ENCODE measurements around the gene SSTR3. TPM values are rescaled to one million over a fixed set of nuclear protein-coding genes. Genes with fewer than 3 reads are reported as not detected.
A peak's percentile ranks its signal among the peaks of the same experiment; 100 is the strongest.

Gene SSTR3
- total RNA-seq, 1 donor from 2014 or later: not detected

- TF ChIP-seq CTCF (IDR thresholded peaks at IDR 0.05): no peak
- H3K27me3 ChIP-seq: no peaks in the 10 kb centered on the region
- H3K36me3 ChIP-seq: no peaks in the 10 kb centered on the region
- no peak for DNase-seq (ENCODE audit: extremely low spot score in 2 of 2)
- H3K4me1 ChIP-seq: peaks cover 14% of the 10 kb centered on the region
- no peaks in the 10 kb centered on the region for H3K9me3 ChIP-seq
- peak overlapping the region; percentile 64 for H3K27ac ChIP-seq
- intact Hi-C loops (cut with DNase I): no loop called here
- no peak overlapping the region for H3K4me3 ChIP-seq
Measured at GRCh38 chr22:37169947-37170688, 42.2 kb downstream of the SSTR3 start.

GRCh38 chr22:37169406-37169805, 42.9 kb downstream of the SSTR3 start:
- H3K9me3 ChIP-seq: no peaks in the 10 kb centered on the region
- H3K4me1 ChIP-seq: peaks cover 14% of the 10 kb centered on the region
- H3K4me3 ChIP-seq: no peak overlapping the region
- intact Hi-C loops (cut with DNase I): no loop called here
- no peaks in the 10 kb centered on the region for H3K27me3 ChIP-seq
- no peaks in the 10 kb centered on the region for H3K36me3 ChIP-seq
- no peak overlapping the region for H3K27ac ChIP-seq
- TF ChIP-seq POLR2AphosphoS5 (IDR thresholded peaks at IDR 0.05; ENCODE audit: insufficient read depth in 1 of 2, low read depth in 1 of 2): no peak
- TF ChIP-seq CTCF (IDR thresholded peaks at IDR 0.05): no peak
- no peak for TF ChIP-seq POLR2A (IDR thresholded peaks at IDR 0.05)
- DNase-seq (ENCODE audit: extremely low spot score in 2 of 2): no peak

- H3K27me3 ChIP-seq: no peaks in the 10 kb centered on the region
- intact Hi-C loops (cut with DNase I): loop anchor here (2.0 kb wide), 1 partner anchor 31 kb away; no protein-coding TSS in a partner anchor
- no peak for DNase-seq (ENCODE audit: extremely low spot score in 2 of 2)
- peak overlapping the region; percentile 58 for H3K27ac ChIP-seq
- no peaks in the 10 kb centered on the region for H3K9me3 ChIP-seq
- H3K4me3 ChIP-seq: no peak overlapping the region
- H3K36me3 ChIP-seq: no peaks in the 10 kb centered on the region
- TF ChIP-seq CTCF (IDR thresholded peaks at IDR 0.05): no peak
- no peak for TF ChIP-seq POLR2A (IDR thresholded peaks at IDR 0.05)
- TF ChIP-seq POLR2AphosphoS5 (IDR thresholded peaks at IDR 0.05; ENCODE audit: insufficient read depth in 1 of 2, low read depth in 1 of 2): no peak
- peaks cover 14% of the 10 kb centered on the region for H3K4me1 ChIP-seq
Measured at GRCh38 chr22:37167981-37168647, 44.2 kb downstream of the SSTR3 start.

- intact Hi-C loops (cut with DNase I): loop anchor here (2.0 kb wide), 1 partner anchor 31 kb away; no protein-coding TSS in a partner anchor
- Histone ChIP-seq H3K4me1 (peaks cover 14% of the 10 kb centered on the region), H3K4me3 (no peak overlapping the region), H3K27ac (peak overlapping the region; percentile 58), H3K9me3 (no peaks in the 10 kb centered on the region), H3K36me3 (no peaks in the 10 kb centered on the region), H3K27me3 (no peaks in the 10 kb centered on the region)
- no peak for DNase-seq (ENCODE audit: extremely low spot score in 2 of 2)
- no peak for TF ChIP-seq CTCF (IDR thresholded peaks at IDR 0.05)
- no peak for TF ChIP-seq POLR2A (IDR thresholded peaks at IDR 0.05)
- no peak for TF ChIP-seq POLR2AphosphoS5 (IDR thresholded peaks at IDR 0.05; ENCODE audit: insufficient read depth in 1 of 2, low read depth in 1 of 2)
Measured at GRCh38 chr22:37167176-37167980, 44.9 kb downstream of the SSTR3 start.
